KOPT-K1 (cell line): ENCODE data around the gene GAS2L2.

Source experiments
- H3K27ac ChIP-seq: fragments of 200-600 bp; sonication (generic); 2 replicates; pipeline ENCODE4 v1.5.1; 2016; ENCODE audit warnings: antibody characterized with exemption, mild to moderate bottlenecking, low read depth, low read length; ENCODE audit not compliant: poor library complexity, severe bottlenecking
- H3K36me3 ChIP-seq: fragments of 200-600 bp; sonication (generic); 2 replicates; pipeline ENCODE4 v1.5.1; 2017; ENCODE audit warnings: antibody characterized with exemption, mild to moderate bottlenecking, low read length, moderate library complexity; ENCODE audit not compliant: insufficient read depth
- H3K9me3 ChIP-seq: fragments of 200-600 bp; sonication (generic); 2 replicates; pipeline ENCODE4 v1.5.1; 2017; ENCODE audit warnings: antibody characterized with exemption, low read length, mild to moderate bottlenecking; ENCODE audit not compliant: insufficient read depth, poor library complexity, severe bottlenecking

Gene GAS2L2

DNA sequence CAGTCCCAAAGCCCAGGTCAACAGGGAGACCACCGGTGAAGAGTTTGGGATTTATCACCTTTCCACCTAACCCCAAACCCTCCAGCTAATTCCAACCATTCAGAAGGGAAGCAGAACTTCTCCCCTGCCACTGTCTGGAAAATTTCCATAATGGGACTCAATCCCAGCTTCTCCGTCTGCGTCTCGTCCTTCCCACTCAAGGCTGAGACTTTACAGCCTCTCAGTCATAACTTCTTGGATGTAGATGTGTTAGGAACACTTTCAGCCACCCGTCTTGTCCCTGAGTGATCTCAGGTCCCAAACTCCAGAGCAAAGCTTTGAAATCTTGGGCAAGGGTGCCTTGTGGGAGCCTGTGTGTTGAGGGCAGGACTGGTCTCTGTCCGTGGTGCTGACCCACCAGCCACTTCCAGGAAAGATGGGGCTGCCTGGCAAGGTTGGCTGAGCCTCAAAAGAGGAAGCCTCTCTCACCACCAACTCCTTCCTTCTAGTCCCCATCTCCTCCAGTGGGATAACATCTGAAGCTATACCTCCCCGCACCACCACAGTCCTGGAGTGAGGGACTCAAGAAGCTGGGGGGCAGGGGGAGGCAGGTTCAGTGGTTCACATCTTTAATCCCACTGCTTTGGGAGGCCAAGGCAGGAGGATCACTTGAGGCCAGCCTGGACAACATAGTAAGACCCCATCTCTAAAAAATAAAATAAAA, 9.3 kb downstream of the GAS2L2 start:
- H3K36me3 ChIP-seq, result no peaks in the 10 kb centered on the region

DNA sequence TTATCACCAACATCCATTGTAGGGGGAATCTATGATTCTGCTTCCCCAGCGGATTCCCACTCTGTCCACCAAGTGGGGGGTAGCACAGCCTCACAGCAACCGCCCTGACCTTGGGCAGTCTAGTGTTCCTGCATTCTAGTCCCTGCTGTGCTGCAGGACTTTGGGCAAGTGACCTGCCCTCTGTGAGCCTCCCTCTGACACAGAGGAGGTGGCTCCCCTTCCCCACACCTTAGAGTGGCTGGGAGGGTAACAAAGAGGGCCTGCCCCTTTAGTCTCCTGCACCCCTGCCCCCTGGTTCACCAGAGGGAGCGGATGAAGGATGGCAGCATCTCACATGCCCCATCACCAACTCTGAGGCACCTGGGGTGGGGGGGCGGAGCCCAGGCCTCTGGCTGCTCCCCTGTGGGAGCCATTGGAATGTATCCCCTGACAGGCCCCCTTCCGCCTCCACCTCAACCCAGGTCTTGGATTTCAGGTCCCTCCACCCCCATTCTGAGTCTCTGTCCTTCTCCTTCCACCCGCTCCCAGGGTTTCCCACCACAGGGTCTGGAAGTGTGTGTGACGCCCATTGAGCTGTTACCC, 10.1 kb downstream of the GAS2L2 start:
- Histone ChIP-seq H3K36me3 (no peaks in the 10 kb centered on the region), H3K9me3 (no peaks in the 10 kb centered on the region), H3K27ac (no peak overlapping the region)

More for the DNA sequence above, 9.3 kb downstream of the GAS2L2 start:
- Histone ChIP-seq H3K9me3 (no peaks in the 10 kb centered on the region), H3K27ac (no peak overlapping the region)

DNA sequence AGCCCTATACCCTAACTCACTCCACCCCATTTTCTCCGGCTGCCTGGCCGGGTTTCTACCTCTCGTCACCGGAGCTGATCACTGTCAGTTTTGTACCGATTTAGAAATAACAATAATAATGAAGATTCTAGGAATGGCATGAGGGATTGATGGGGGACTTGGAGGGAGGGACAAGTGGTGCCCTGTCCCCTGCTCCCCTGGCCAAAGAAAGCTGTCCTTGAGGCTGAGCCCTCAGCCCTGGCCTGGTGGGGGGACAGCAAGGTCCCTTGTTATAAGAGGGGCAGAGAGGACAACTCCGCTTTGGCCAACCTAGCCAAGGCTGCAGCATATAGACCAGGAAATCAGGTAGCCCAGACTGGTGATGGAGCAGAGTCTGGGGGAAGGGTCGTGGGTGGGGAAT, 10.5 kb downstream of the GAS2L2 start:
- Histone ChIP-seq H3K9me3 (no peaks in the 10 kb centered on the region), H3K36me3 (no peaks in the 10 kb centered on the region), H3K27ac (no peak overlapping the region)

DNA sequence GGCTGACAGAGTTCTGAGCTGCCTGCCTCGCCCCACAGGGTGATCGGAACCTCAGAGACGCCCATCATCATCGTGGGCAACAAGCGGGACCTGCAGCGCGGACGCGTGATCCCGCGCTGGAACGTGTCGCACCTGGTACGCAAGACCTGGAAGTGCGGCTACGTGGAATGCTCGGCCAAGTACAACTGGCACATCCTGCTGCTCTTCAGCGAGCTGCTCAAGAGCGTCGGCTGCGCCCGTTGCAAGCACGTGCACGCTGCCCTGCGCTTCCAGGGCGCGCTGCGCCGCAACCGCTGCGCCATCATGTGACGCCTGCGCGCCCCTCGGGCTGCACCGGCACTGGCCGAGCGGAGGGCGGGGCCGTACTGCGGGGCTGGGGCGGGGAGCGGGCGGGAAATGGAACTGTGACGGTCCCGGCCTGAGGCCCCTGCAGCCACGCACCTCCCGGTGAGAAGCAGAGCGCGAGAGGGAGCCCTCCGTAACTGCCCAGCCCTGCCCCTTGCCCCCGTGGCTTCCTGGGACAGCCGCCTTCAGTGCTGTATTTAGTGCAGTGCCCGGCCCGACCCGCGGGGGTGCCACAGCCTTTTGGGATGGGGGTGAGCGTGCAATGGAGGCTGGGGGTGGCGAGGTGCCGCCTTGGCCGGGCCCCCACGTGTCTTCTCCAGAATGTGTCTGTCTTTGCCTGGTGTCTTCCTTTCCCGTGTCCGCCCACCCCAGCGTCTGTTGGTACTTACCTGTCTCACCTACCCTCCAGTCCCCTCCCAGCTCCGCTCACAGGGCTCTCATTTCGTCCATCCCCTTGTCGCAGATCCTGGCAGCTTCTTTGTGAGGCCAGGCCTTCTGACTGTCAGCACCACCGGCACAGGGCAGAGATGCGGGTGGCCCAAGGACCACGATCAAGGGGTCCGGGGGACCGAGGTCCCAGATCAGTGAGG, 11.8 kb downstream of the GAS2L2 start:
- Histone ChIP-seq H3K36me3 (no peaks in the 10 kb centered on the region), H3K9me3 (no peaks in the 10 kb centered on the region), H3K27ac (no peak overlapping the region)

DNA sequence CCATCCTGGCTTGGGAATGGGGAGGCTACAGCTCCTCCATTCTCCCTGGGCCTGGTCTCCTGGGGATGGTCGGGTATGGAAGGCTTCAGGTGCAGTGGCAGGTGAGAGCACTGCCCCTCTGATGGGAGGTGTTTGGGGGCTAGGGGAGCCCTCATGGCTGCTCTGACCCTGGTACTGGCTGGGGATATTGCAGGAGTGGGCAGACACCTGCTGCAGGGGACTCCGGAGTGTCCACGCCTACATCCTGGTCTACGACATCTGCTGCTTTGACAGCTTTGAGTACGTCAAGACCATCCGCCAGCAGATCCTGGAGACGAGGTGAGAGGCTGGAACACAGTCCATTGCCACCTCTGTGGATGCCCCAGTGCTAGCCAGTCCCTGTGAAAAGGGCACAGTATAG, 12.8 kb downstream of the GAS2L2 start:
- no peaks in the 10 kb centered on the region for H3K9me3 ChIP-seq
- H3K36me3 ChIP-seq, result no peaks in the 10 kb centered on the region
- no peak overlapping the region for H3K27ac ChIP-seq

DNA sequence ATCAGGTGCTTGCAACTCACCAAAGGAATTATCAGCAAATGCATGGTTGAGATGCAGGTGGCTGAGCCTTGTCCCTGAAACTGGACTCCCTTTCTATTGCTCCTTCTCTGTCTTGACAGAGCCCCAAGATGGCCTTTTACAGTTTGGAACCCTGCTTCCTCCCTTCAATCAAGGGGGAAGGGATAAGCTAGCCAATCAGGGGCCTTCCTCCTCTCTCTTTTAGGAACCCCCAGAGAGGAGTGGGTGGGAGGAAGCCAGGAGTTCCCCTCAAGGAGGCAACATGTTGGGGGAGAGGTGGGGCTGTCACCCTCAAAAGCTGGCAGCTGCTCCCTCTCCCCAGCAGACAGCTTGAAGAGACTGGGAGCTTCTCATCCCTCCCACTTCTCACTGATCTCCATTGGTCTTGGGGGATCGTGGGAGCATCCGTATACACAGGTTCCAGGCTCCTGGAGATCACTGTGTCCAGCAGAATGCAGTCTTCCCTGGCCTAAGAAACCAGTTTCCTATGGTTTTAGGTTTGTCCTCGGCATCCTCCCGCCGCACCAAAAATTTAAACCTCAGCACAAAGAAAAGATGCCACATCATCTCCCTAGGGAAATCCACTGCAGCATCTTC, 14.4 kb downstream of the GAS2L2 start:
- no peaks in the 10 kb centered on the region for H3K36me3 ChIP-seq
- H3K27ac ChIP-seq, result no peak overlapping the region
- H3K9me3 ChIP-seq, result no peaks in the 10 kb centered on the region

DNA sequence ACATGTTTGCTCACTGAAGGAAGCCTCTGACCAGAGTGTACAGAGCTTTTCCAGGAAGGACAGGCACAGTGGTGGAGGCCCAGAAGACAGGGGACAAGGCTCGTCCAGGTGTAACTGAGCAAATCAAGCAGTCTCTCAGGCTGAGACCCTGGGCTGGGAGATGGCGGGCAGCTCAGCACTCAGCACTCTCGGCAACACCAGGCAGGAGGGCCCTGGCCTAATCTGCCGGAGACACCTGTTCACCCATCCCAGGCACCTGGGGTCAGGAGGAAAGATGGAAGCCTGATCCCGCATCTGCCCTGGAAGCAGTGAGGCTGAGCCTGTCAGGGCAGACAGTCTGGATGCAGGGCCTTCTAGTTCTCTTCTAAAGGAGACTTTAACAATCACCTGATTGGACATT, 16.8 kb downstream of the GAS2L2 start:
- no peaks in the 10 kb centered on the region for H3K9me3 ChIP-seq
- H3K36me3 ChIP-seq, result no peaks in the 10 kb centered on the region

DNA sequence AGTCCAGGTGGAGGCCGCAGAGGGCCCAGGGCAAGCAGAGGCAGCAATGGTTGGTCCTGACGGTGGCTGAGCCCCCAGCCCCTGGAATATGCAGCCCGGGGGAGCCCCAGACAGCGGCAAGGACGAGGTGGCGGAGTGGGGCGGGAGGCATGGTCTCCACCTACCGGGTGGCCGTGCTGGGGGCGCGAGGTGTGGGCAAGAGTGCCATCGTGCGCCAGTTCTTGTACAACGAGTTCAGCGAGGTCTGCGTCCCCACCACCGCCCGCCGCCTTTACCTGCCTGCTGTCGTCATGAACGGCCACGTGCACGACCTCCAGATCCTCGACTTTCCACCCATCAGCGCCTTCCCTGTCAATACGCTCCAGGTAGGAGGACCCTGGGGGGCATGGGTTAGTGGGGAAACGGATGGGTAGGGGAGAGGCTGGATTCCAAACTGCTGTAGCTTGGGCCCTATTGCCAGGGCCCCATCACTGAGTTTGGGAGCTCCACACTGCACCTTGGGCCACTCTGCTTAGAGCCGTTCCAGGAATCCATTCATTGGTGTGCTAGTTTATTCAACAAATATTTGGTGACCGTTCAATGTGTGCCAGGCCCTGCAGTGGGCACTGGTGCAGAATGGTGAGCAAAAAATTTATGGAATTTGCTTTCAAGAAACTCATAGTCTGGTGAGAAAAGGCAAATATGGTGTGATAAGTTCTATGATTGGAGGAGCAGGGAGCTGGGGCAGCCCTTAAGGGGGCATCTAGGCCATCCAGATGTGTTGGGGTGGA, 17.8 kb downstream of the GAS2L2 start:
- H3K9me3 ChIP-seq, result no peaks in the 10 kb centered on the region
- H3K36me3 ChIP-seq, result no peaks in the 10 kb centered on the region
- no peak overlapping the region for H3K27ac ChIP-seq

More for the DNA sequence above, 16.8 kb downstream of the GAS2L2 start:
- H3K27ac ChIP-seq, result no peak overlapping the region

DNA sequence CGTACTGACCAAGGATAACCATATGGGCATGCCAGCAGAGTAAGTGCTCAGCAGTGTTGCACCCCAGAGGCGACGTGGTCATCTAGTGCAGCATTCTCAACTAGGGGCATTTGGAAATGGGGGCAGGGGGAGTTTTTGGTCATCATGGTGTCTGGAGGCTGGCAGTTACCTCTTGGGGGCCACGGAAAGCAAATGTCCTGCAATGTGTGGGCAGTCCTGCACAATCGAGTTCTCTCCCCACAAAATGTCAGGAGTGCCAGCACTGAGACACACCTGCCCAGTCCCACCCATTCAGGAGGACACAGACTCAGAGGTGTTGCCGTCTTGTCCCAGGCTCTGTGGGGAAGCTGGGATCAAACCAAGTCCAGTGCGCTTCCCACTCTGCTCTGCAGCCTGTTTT, 18.6 kb downstream of the GAS2L2 start:
- Histone ChIP-seq H3K27ac (no peak overlapping the region), H3K36me3 (no peaks in the 10 kb centered on the region), H3K9me3 (no peaks in the 10 kb centered on the region)

DNA sequence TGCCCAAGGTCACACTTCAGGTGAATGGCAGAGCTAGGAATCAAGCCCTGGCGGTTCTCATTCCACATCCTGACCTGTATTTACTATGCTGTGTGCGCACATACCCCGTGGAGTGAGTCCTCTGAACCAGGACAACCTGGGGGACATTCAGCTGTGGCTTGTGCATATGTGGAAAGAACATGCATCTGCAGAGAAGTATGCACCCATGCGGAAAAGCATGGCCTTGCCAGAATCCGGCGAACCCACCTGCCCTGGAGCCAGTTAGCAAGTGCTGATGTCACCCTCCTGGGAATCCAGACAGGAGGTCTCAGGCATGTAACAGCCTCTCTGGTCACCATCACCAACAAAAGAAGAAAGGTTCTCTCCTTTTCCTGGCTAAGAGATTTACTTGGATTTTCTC, 19.7 kb downstream of the GAS2L2 start:
- no peaks in the 10 kb centered on the region for H3K9me3 ChIP-seq
- H3K27ac ChIP-seq, result no peak overlapping the region
- no peaks in the 10 kb centered on the region for H3K36me3 ChIP-seq

DNA sequence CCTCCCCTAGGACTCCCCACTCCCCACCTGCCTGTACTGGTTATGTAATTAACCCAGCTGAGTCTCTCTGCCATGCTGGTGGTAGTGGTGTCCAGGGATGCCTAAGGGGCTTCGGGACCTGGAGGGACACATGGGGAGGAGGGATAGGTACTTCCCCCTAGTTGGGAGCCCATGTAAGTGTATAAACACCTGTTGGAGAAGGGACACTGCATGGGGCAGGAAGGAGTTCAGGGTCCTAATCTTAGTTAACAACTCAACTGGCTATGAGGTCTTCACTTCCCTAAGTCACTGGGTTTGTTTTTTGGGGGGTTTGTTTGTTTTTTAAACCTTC, 20.3 kb downstream of the GAS2L2 start:
- peaks cover 1% of the 10 kb centered on the region; the same call in 1 of the 2 replicates for H3K36me3 ChIP-seq
- no peaks in the 10 kb centered on the region for H3K9me3 ChIP-seq
- H3K27ac ChIP-seq, result no peak overlapping the region

DNA sequence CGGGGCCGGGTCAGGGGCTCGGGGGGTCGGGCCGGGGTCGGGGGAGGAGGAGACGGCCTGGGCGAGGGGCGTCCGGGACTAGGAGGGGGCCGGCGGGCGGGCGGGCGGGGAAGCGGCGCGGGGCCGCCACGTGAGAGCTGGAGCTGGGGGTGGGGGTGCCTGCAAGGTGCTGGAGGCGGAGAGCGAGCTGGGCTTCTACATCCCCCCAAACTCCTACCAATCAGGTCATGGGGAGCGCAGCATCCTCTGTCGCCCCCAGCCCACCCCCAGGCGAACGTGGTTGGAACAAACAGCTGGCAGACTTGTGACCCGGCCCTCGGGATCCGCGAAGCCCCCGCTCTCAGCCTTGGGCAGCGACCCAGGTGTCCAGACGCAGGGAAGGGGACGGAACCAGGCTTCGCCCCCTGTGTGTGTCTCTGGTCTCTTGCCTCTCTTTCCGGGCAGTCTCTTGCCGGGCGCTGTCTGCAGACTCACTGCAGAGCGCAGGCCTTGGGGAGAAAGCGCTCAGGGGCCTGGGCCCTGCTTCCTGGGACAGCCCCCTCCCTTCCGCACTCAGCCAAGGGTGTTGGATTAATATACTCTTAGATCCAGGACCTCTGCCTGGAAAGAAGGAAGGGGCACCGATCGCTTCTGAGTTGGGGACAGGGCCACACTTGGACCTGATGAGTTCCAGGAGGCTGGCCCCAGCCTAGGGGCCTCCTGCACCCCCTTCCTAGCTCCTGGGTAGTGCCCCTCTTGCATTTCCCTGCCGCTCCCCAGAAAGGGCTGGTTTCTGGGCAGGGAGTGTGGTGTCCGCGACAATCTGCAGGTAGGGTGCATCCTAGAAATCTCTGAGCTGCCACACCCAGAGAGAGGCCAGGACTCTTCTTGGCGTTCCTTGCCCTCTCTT, 20.9 kb downstream of the GAS2L2 start:
- no peak overlapping the region for H3K27ac ChIP-seq
- peaks cover 6% of the 10 kb centered on the region; the same call in 1 of the 2 replicates for H3K36me3 ChIP-seq
- H3K9me3 ChIP-seq, result no peaks in the 10 kb centered on the region

DNA sequence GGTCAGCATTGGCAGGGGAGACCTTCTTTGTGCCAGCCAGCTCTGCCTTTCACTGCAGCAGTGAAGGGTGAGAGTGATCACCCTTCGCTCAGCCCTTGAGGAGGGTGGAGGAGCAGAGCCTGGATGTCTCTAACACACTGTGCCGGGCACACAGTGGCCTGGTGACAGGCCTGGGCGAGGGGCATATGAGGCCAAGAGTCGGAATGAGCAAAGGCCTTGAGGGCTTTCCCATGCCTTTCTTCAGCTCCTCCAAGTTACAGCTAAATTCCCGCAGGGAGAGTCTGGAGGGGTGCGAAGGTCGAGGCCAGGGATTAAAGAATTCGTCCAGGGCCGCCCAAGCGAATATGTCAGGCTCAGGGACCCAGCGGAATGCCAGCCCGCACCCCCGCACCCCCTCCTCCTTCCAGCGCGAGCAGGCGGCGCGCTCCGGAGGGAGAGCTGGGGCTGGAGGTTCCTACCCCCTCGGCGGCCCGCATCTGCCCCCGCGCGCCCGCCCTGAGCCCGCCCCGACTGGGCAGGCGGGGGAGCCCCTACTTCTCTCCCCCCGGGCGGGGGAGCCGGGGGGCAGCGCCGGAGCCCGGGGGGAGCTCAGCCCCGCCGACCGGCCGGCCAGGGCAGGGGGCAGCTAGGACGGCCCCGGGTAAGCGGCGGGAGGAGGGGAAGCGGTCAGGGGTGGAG, 21.7 kb downstream of the GAS2L2 start, which contains the start of gene RASL10B:
Gene RASL10B (plus strand): TSS at position 401 of the 678 bp plus-strand sequence. CDS start 3,546 bp downstream, outside the sequence.
- H3K9me3 ChIP-seq, result no peaks in the 10 kb centered on the region
- peaks cover 13% of the 10 kb centered on the region; the same call in 1 of the 2 replicates for H3K36me3 ChIP-seq
- H3K27ac ChIP-seq, result no peak within 1 kb of the TSS
